Tongue (tissue), 2 donors: Measurements from ENCODE around the gene PEAR1. TPM values are rescaled to one million over a fixed set of nuclear protein-coding genes. Genes with fewer than 3 reads are reported as not detected.

Experiments used
- DNase-seq: peaks from one replicate; pipeline ENCODE4 v3.0.0-alpha.2; 2015
- total RNA-seq: library from RNA; depleted of rRNA; stranded (reverse); fragments of >200 nt; gene quantifications from one replicate; pipeline ENCODE4 v1.2.3, GENCODE V29; 2014

The PEAR1 gene
- total RNA-seq, 1 donor from 2014 or later, result 13.6 TPM

DNA sequence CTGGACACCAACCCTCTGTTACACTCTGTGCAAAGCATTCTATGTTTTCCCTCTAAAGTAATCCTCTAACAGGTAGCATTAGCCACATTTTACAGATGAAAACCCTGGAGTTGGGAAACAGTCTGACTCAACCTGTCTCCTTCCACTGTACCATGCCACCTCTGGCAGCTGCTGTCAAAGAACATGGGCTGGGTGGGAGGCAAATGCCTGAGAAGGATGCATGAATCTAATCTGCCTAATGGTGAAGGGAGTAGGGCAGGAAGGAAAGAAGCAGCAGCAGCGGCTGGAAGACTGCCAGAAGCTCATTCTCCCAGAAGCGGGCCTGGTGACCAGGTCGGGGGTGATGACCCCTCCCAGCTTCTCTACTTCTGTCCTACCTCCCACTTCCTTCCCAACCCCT lies 48.7 kb downstream of the PEAR1 start:
- no peak for DNase-seq

DNA sequence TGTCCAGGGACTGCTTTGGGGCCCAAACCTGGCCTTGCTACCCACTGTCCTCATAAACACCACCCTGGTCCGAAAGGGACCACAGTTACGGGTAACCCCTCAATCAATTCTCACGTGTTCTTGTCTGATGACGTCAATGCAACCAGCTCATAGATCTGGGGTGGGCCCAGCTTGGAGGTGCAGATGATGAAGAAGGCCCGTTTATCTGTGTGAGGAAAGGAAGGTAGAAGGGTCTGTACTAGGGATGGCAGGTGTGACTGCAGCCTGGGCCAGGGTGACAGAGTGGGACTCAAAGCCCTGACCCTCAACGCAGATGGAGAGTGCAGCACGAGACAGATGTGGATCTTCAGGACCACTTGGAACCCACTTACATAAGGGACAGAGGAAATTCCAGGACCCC lies 49.1 kb downstream of the PEAR1 start:
- no peak for DNase-seq

DNA sequence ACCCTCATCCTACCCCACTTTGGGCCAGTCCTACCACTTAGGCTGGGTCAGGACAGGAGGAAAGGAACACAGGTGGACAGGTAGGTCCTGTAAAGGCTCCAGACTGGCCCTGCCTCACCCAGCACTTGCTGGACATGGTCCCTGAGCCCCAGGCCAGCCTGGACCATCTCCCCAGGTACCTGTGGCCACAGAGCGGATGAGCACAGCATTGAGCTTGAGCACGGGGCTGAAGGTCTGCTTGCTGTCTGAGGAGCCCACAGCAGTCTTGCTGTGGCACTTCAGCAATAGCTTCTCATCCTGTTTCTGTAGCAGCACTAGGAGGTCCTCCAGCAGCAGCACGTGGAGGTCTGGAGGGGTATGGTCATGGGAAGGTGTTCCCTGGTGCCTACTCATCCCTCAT lies 50.2 kb downstream of the PEAR1 start:
- DNase-seq, result no peak

DNA sequence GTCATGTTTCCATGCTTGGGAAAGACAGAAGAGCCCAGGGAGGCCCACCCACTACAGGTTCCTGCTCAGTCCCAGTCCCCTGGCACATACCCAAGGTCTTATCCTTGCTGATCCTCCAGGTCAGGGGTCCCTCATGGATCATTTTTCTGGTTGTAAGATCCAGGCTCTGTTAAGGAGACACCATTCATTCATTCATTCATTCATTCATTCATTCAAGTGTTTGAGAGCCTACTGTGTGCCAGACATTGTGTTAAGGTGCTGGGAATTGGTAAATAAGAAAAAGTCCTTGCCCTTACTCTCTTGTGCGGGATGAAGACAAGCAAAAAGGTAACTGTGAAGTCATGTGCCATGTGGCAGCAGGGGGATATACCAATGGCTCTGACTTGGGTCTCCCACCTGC lies 50.8 kb downstream of the PEAR1 start:
- no peak for DNase-seq

DNA sequence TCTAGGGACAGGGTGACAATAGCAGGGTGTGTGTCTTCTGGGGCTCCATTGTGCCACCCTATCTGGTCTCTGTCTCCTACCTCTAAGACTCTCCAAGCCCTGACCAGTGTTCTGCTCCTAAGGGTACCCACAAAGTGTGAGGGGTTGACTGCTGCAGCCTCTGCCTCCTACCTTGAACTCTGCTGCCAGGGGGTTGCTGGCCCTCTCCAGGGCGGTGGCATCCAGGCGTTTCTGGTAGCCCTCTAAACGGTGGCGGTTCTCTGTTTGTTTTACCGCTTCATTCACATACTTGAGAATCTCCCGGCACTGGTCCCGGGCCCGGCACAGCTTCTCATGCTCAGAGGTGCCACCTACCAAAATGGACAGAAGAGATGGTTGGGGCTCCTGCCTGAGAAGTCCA lies 51.3 kb downstream of the PEAR1 start:
- no peak for DNase-seq

DNA sequence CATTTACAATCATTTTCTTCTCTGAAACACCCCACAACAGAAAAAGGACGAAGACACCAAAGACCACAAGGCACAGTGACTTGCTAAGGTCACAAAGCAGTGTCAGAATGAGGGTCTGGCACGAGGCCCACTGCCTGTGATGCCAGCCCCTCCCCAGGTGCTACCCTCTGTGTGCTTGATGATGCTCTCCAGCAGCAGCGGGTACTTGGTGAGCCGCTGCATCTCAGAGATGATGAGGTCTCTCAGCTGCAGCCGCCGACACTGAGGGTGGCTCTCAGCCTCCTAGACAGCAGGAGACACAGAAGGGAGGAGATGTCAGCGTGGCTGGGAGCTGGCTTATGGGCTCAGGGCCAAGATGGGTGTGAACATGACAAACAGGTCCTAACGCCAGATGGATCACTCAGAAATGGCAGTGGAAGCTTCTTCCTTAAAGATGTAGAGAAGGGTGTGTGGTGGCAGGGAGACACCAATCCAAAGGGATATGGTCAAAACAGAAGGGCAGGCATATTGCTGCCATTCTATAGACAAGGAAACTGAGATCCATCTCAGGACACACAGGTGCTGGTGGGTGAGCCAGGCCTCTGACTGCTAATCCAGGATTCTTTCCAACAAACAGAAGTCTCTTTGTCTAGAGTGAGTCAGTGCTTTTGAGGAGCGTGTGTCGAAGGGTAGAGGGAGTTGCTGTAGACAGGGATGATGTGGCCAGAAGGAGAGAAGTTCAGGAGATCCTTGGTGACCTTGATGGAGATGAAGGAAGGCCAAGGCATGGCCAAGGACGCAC lies 52.6 kb downstream of the PEAR1 start:
- DNase-seq, result no peak

DNA sequence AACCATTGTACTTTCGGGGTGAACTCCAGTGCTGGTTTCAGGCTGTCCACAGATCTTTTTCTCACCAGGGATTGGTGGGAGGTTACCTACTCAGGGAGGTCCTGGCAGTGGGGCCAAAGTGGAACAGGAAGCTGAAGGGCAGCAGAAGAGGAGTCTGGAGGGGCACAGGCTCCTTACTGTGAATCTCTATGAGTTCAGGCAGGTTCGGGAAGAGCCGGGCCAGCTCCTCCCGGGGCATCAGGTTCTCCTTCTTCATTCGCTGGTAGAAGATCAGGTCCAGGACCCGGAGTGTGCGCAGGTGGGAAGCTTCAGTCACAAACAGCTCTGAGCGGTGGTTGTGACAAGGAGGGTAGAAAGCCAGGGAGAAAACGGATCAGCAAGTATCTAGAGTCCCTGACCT lies 53.6 kb downstream of the PEAR1 start:
- no peak for DNase-seq

DNA sequence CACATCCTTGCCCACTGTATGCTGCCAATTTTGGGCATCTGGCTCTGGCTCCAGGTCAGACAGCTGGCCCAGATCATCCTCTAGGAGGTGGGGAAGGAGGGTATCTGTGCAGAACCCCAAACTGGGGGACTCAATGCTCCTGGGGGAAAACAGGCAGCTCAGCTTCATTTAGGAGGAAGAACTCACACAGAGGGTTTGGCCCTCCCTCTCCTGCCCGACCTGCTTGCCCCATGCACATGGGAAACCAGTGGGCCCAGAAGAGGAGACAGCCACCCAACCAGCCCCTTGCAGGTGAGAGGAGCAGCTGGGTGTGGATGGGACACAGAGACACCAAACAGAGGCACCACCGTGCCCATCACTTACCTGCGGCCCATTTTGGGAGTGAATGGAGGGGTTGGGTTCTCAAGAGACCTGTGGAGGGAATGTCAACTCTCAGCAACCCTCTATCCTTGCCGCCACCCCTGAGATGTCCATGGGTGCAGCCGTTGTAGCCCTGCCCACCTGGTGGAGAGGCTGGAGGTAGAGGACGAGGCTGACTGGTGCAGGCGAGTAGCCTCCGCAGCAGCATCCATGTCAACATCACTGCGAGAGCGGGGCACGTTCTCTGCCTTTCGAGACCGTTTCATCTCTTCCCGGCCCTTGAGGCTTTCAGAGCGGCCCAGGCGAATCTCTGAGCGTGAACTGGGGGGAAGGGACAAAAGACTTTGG lies 54.5 kb downstream of the PEAR1 start:
- DNase-seq, result no peak

DNA sequence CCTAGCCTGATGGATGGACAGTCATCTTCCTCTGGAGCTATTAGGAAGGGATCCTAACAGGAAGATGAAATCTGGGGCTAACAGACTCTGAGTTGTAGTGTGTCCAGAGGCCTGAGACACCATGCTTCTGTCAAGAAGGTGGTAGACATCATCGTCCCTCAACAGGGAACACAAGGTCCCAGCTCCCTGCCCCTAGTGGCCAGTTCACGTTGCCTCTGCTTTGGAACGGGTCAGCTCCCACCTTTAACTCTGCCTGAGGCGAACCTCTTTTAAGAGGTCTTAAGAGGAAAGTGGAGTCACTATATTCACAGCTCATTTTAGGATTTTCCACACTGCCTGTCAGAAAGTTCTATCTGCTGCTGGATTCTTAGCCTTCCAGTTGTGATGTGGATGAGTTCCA lies 55.2 kb downstream of the PEAR1 start:
- no peak for DNase-seq

DNA sequence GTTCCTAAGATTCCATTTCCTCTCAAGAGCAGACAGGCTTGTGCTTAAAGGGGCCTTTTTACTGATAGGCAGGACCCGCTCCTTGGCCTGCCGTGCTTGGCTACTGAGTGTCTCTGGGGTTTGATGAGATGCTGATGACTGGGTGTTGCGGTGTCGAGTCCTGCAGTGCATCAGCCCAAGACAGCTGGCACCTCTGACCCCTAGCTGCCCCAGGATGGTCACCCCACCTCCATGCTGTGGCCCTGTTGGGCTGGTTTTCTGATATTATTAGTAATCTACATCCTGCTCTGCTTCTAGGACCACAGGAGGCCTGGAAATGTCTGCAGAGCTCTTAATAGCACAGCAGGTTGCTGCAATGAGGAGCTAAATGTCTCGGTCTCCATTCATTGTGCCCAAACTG lies 55.6 kb downstream of the PEAR1 start:
- no peak for DNase-seq

DNA sequence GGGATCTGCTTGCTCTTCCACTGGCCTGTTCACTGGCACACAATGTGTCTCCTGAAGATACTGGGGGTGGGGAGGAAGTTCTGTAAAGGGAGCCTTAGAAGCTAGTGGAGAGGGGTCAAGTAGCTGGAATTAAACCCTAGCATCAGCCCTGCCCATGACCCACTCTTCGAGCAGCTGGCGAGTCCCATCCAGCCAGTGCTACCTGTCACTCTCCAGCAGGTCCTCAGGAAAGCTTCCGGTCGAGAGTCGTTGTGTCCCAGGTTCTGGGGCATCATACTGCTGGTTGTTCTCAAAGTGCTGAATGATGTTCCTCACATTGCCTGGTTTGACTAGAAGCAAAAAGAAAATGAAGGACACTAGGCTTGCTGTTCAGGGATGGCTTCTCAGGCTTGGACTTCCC lies 57.9 kb downstream of the PEAR1 start:
- DNase-seq, result no peak

DNA sequence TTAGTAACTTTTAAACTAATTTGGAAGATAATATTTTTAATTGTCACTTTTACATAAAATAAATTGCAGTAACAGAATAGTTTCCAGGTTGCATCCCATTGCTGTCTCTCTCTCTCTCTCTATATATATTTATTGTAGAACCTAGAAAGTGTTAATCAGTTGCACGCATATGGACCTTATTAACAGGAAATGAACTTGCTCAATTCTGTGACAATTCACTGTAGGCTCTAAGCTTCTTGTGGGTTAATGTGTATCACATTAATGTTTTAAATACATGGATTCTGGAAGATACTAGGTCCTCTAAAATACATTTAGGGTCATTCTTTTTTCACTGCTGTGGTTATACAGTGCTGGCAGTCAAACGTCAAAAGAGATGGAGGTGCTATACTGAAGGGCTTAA lies 60.1 kb downstream of the PEAR1 start:
- DNase-seq, result no peak

DNA sequence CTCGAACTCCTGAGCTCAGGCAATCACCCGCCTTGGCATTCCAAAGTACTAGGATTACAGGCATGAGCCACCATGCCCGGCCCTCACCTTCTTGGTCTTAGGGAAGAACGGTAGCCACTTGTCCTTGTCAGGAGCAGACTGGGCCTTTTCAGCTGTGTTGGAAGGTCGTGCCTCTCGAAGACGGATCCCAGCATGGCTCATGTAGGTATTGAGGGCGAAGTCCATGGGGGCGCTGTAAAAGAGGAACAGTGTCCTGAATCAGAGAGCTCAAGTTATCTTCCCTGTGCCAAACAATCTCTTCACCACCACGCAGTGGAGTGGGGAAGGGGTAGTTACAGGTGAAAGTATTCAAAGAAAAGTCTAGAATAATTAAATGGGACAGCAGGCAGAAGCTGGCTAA lies 62.8 kb downstream of the PEAR1 start:
- DNase-seq, result no peak

DNA sequence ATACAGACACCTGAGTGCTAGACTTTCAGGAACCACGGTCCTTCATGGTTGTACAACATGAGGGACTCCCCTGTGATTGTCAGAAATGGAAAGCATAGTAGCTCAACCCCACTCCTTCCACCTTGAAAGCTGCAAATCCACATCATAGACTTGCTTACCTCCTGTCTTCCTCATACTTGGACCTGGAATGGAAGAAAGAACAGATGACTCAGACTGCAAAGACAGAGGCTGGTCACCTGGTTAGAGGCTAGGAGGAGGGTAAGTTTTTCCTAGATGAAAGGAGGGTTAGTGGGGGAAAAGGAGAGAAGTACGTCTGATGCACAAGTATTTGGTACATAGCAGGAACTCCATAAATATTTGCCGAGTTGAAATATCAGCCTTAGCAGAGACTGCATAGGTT lies 64.1 kb downstream of the PEAR1 start:
- DNase-seq, result no peak

DNA sequence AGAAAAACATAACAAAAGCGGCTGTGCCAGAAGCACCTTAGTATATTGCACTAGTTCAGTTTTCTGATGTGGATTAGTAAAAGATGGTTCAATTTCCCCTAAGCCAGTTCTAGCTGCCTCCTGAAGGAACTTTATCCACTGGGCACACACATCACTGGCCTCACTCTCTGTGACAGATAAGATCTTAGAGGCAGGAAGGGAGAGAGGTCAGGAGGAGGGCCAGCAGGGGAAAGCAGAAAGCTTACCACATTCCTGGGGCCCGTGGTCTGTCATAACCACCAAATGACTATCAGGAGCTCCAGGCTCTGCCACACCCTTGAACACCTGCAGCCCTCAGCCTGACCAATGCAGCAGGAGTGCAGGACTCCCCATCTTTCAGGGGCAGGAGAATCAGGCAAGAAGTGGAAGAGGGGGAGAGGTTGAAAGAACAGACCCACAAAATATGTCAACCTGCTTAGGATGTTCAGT lies 64.8 kb downstream of the PEAR1 start:
- DNase-seq, result no peak

DNA sequence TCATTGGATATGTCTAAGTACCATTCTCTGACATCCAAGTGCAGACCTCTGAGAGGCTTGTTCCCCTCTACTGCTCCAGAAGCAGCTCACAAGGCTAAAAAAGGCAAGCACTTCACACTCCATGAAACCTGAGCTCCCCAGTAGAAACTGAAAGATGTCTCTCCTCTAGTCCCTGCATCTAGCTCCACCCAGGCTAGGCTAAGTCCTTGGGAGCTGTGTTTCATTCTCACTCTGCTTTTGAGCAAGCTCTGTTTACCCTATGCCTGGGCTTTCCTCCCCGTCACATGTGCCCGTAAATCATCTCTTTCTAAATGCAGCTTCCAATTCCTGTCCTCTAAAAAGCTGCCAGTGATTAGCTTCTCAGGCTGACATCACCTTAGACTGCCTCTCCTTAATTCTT lies 65.9 kb downstream of the PEAR1 start:
- DNase-seq, result peak; percentile 45

DNA sequence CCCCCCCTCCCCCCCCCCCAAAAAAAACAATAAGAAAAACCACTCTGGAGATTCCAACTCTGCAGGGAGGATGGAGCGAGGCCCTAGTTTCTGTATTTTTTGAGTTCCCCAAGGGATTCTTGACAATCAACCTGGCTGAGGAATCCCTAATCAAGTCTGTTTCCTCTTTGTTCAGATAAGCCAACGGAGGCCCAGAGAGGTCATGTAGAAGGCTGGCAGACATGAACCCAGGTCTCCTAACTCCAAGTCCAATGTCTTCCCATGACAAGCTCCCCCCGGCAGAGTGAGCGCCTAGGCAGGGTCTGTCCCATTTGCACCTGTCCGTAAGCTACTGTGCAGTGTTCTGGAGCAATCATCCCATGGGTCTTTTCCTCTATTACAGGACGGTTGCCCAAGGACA lies 66.4 kb downstream of the PEAR1 start:
- no peak for DNase-seq

DNA sequence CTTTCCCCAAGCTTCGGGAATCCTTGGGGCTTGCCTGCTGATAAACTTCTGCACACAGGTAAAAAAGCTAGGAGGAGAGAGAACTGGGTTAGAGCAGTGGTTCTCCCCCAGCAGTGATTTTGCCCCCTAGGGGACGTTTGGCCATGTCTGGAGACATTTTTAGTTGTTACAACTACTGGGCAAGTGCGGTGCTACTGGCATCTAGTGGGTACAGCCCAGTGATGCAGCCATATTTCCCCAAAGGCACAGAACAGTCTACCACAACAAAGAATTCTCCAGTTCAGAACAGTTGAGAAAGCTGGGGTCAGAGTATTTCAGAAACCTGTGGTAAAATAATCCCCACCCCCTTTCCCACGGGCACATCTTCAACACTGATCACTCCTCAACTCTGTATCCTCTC lies 68.2 kb downstream of the PEAR1 start:
- DNase-seq, result no peak

DNA sequence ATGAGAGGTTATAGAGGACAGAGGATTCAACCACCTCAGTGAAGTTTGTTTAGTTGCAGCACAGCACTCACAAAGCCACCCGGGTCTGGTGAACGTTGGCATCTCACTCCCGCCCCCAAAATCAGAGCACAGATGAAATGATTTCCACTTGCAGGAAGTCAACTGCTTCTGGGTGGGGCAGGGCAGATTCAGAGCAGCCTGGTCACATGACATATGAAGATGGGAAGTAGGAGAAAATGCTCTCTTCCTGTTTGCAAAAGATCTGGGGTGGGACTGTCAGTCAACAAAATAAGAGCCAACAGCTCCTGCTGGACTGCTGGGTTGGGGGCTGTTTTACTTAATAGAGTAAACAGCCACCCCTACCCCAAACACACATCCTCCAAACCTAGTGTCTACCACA lies 70.1 kb downstream of the PEAR1 start:
- no peak for DNase-seq

DNA sequence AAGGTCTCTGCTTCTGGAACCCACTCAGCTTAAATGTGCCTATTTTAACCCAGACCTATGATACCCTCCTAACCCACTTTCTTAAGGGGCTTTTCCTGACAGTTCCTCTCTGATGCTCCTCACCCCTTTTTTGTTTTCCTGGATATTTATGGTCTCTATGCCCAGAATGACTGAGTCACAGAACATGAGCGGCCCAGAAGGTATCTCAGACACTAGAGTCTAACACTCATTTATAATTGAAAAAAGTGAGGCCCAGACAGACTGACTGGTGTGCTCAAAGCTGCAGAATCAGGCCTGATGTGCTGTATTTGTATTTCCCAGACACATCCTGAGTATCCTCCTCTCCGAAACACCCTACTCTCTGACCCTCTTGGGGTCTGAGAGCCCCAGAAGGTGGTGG lies 70.9 kb downstream of the PEAR1 start:
- no peak for DNase-seq
